HG03457 (cell line): ENCODE results near the gene CEACAM19.
"Not testable (repeated sequence)": the region's sequence is repeated elsewhere in the genome, so short reads cannot be mapped to it uniquely, and the experiment has no call there.

Experiments used
- ATAC-seq: cut with Tn5 transposase; IDR thresholded peaks from one replicate; pipeline ENCODE4 v1.9.1; 2021; ENCODE audit warnings: moderate number of reproducible peaks; ENCODE audit not compliant: unreplicated experiment

CEACAM19 gene

DNA sequence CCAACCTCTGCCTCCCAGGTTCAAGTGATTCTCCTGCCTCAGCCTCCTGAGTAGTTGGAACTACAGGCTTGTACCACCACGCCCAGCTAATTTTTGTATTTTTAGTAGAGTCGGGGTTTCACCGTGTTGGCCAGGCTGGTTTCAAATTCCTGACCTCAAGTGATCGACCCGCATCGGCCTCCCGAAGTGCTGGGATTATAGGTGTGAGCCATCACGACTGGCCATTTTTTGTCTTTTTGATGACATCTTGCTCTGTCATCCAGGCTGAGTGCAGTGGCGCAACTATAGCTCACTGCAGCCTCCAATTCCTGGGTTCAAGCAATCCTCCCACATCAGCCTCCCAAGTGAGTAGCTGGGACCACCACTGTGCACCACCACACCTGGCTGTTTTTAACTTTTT, 49.1 kb downstream of the CEACAM19 start:
- not testable (repeated sequence) for ATAC-seq

DNA sequence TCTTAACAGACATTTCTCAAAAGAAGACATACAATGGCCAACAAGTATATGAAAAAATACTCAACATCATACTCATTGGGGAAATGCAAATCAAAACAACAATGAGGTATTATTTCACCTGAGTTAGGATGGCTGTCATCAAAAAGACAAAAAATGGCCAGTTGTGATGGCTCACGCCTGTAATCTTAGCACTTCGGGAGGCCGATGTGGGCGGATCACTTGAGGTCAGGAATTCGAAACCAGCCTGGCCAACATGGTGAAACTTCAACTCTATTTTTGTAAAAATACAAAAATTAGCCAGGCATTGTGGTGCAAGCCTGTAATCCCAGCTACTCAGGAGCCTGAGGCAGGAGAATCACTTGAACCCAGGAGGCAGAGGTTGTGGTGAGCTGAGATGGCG, 49.7 kb downstream of the CEACAM19 start:
- ATAC-seq: no peak

GRCh38 chr19:44721369-44721768, 50.1 kb downstream of the CEACAM19 start:
- ATAC-seq: not testable (repeated sequence)

GRCh38 chr19:44722131-44723121, 51.1 kb downstream of the CEACAM19 start:
- no peak for ATAC-seq

DNA sequence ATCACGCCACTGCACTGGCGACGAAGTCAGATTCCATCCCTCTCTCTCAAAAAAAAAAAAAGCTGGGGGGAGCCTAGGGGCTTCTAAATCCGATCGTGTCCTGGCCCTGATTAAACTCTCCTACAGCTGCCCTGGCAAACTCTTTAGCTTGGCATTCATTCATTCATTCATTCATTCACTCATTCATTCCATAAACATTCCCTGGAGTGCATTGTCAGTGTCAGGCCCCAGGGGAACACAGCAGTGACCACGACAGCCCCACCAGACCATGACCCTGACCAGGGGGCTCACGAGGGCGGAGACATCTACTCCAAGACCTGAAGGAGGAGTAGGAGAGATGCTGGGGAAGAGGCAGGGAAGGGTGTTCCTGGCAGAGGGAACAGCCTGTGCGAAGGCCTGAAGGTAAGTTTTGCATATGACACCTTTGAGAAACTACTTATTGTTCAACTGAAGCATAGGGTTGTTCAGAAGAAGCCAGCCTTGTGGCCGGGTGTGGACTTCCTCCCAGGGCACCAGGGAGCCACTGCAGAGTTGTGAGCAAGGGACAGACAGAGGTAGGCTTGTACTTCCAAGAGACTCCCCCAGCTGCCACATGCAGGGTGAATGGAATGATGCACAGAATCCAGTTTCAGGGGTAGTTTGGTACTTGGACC, 52.1 kb downstream of the CEACAM19 start:
- ATAC-seq: no peak

DNA sequence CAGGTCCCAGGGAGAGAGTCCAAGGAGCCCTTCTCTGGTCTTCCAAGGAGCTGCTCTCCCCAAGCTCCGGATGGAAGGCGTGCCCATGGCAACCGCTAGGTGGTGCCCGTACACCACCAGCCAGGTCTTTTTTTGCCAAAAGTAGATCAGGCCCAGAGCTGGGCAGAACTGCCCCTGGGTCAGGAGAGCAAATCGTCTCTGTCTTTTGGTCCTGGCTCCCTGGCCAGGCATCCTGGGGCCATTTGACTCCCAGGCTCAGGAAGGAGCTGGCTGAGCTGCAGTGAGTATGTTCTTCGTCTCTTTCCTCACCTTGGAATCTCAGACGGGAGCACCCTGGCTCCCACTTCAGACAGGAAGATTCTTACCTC, 52.7 kb downstream of the CEACAM19 start:
- ATAC-seq: no peak

GRCh38 chr19:44725251-44725650, 54.0 kb downstream of the CEACAM19 start:
- ATAC-seq: no peak

DNA sequence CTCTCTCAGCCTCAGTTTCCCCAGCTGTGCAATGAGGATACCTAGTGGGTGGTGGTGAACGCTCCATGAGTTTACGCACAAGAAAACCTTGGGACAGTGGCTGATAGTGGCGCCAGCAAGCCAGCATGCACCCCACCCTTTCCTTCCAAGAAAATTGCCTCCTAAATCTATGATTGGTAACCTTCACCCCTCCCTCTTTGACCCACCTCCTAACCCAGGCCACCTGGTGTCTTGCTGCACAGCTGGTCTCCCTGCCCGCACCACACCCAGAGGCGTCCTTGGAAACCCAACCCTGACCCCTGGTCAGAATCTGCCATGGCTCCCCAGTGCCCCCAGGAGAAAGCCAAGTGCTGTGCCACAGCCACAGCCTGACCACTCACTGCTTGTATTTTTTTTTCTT, 54.4 kb downstream of the CEACAM19 start:
- no peak for ATAC-seq

- ATAC-seq: no peak
Measured at GRCh38 chr19:44726465-44726864, 55.2 kb downstream of the CEACAM19 start.

- no peak for ATAC-seq
Measured at GRCh38 chr19:44728178-44728577, 56.9 kb downstream of the CEACAM19 start.

DNA sequence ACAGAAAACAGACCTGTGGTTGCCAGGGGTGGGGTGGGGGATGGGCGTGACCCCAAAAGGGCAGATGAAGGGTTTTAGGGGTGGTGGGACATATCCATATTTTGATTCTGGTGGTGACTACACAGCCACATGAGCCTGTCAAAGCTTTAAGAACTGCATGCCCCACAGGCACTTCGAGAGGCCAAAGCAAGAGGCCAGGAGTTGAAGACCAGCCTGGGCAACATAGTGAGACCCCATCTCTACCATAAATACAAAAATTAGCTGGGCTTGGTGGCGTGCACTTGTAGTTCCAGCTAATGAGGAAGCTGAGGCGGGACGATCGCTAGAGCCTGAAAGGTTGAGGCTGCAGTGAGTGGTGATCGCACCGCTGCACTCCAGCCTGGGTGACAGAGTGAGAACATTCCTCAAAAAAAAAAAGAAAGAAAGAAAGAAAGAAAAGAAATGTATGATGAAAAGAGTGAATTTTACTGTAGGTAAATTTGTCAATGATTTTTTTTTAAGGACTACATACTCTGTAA, 58.3 kb downstream of the CEACAM19 start:
- ATAC-seq: no peak

- no peak for ATAC-seq
Measured at GRCh38 chr19:44731081-44731480, 59.8 kb downstream of the CEACAM19 start.

DNA sequence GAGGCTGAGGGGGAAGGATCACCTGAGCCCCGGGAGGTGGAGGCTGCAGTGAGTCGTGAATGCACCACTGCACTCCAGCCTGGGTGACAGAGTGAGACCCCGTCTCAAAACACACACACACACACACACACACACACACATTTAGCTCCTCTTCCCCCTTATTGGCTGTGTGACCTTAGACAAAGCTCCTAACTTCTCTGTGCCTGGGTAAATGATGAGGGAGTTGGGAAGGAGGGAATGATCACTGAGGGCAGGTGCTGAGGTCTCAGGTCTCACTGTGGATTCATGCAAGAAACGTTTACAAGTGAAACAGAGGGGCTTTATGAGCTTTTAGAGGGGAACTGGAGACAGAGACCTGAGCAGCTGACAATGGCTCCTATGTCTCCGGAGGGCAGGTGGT, 60.3 kb downstream of the CEACAM19 start:
- ATAC-seq: no peak

DNA sequence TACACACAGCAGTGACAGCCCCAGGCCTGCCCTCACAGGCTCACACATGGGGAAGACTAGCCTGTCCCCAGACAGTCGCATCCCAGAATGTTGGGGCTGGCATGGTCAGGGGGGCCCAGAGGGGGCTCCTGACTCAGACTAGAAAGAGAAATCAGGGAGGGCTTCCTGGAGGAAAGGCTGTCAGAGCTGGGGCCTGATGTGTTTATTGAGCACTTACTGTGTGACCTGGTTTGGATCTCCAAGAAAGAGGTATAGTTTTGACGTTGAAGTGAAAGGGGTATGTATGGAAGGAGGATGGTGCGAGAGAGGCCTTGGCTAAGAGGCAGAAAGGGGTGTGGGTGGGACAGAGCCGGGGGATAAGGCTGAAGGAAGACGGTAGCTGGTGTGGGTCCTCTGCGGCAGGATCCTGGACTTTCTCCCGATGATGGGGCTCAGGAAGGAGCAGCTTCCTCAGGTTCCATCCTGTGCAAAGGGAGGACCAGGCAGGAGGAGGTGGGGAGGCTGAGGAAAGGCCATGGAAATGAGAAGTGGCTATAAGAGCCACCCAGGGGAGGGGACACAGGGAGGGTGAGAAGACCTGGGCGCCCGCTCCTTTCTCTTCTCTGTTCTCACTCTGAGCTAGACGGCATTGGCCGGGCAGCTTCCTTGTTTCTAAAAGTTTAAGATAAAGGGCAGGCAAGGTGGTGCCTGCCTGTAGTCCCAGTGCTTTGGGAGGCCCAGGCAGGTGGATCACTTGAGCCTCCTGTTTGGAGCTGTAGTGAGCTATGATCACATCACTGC, 61.1 kb downstream of the CEACAM19 start:
- no peak for ATAC-seq
